GM19043 (cell line): ENCODE data around the gene SPINK6.

Experiments used
- ATAC-seq: cut with Tn5 transposase; IDR thresholded peaks from one replicate; pipeline ENCODE4 v1.9.1; 2021; ENCODE audit warnings: low read depth; ENCODE audit not compliant: unreplicated experiment

The SPINK6 gene

GRCh38 chr5:148214665-148215185 is 11.9 kb downstream of the SPINK6 start:
- ATAC-seq: no peak

- no peak for ATAC-seq
These were observed 18.7 kb downstream of the SPINK6 start for GRCh38 chr5:148221508-148221907.

- ATAC-seq: no peak
These were observed 21.4 kb downstream of the SPINK6 start for GRCh38 chr5:148224117-148224742.

- ATAC-seq: no peak
These were observed 25.6 kb downstream of the SPINK6 start for GRCh38 chr5:148228392-148228984.

- ATAC-seq: no peak
These were observed 27.0 kb downstream of the SPINK6 start for GRCh38 chr5:148229840-148230239.

- no peak for ATAC-seq
These were observed 27.4 kb downstream of the SPINK6 start for GRCh38 chr5:148230240-148230639.

- ATAC-seq: no peak
These were observed 35.1 kb downstream of the SPINK6 start for GRCh38 chr5:148237785-148238417.

GRCh38 chr5:148238418-148238794 is 35.6 kb downstream of the SPINK6 start, which contains the start of gene MARCOL:
Gene MARCOL, plus strand, starts transcription at chr5:148238525. Its CDS starts 73 bp downstream, at chr5:148238598.
- ATAC-seq: no peak

GRCh38 chr5:148248894-148249293 is 46.1 kb downstream of the SPINK6 start:
- ATAC-seq: no peak

- no peak for ATAC-seq
These were observed 52.6 kb downstream of the SPINK6 start for GRCh38 chr5:148255456-148255855.

GRCh38 chr5:148259288-148259687 is 56.4 kb downstream of the SPINK6 start:
- no peak for ATAC-seq

GRCh38 chr5:148261221-148261620 is 58.4 kb downstream of the SPINK6 start:
- ATAC-seq: no peak
